PC-9 (cell line): Measurements from ENCODE around the gene GPR52. TPM values are rescaled to one million over a fixed set of nuclear protein-coding genes. Genes with fewer than 3 reads are reported as not detected.

Experiments used
- BruUV-seq: library from RNA; stranded (reverse); fragments of 400-500 nt; replicated peaks from 2 replicates; lab custom pipeline; 2021; lab: Mats Ljungman, UMichigan
- CTCF ChIA-PET: fragments of 300-600 bp; sonication (Branson Sonifier 250); formaldehyde crosslinking; loops from one replicate; lab custom pipeline; 2022; ENCODE audit warnings: antibody characterized with exemption; lab: Charles Lee
- POLR2A ChIA-PET: fragments of 300-600 bp; sonication (Branson Sonifier 250); formaldehyde crosslinking; loops from one replicate; lab custom pipeline; 2022; ENCODE audit warnings: antibody characterized with exemption; ENCODE audit not compliant: unreplicated experiment; lab: Charles Lee
- DNase-seq, 2 experiments: peaks; one replicate each; pipeline versions ENCODE4 v3.0.0 to v3.0.0-alpha.2; 2015 to 2022; ENCODE audit warnings: mixed read lengths in 1 of 2
- H2AFZ ChIP-seq: fragments of 200-600 bp; sonication (generic); 2 replicates; pipeline ENCODE4 v1.8.1; 2017; ENCODE audit warnings: antibody characterized with exemption
- H3F3A ChIP-seq: fragments of 200-600 bp; sonication (generic); 2 replicates; pipeline ENCODE4 v1.8.1; 2017; ENCODE audit warnings: antibody characterized with exemption, mild to moderate bottlenecking, low read depth; ENCODE audit not compliant: insufficient read depth
- H3K27ac ChIP-seq: fragments of 200-600 bp; sonication (generic); 2 replicates; pipeline ENCODE4 v1.6.1; 2016; ENCODE audit warnings: mixed run types
- H3K27me3 ChIP-seq: fragments of 200-600 bp; sonication (generic); 2 replicates; pipeline ENCODE4 v1.6.1; 2016; ENCODE audit warnings: low read depth, mixed run types; ENCODE audit not compliant: insufficient read depth
- H3K36me3 ChIP-seq: fragments of 200-600 bp; sonication (generic); 2 replicates; pipeline ENCODE4 v1.6.1; 2016; ENCODE audit warnings: low read depth, mixed run types
- H3K4me1 ChIP-seq: fragments of 200-600 bp; sonication (generic); replicated peaks from 2 replicates; pipeline ENCODE4 v1.6.1; 2016; ENCODE audit warnings: mixed run types; ENCODE audit not compliant: insufficient read depth
- H3K4me2 ChIP-seq: fragments of 200-600 bp; sonication (generic); 2 replicates; pipeline ENCODE4 v1.6.1; 2017; ENCODE audit warnings: mixed run types
- H3K4me3 ChIP-seq: fragments of 200-600 bp; sonication (generic); 2 replicates; pipeline ENCODE4 v1.6.1; 2016; ENCODE audit warnings: mixed run types
- H3K79me2 ChIP-seq: fragments of 200-600 bp; sonication (generic); 2 replicates; pipeline ENCODE4 v1.6.1; 2017; ENCODE audit warnings: low read depth, mixed run types
- H3K9me2 ChIP-seq: fragments of 200-600 bp; sonication (generic); 2 replicates; pipeline ENCODE4 v1.8.1; 2017; ENCODE audit warnings: mild to moderate bottlenecking; ENCODE audit not compliant: insufficient read depth
- H3K9me3 ChIP-seq: fragments of 200-600 bp; sonication (generic); 2 replicates; pipeline ENCODE4 v1.8.1; 2016; ENCODE audit warnings: low read depth; ENCODE audit not compliant: insufficient read depth
- H4K20me1 ChIP-seq: fragments of 200-600 bp; sonication (generic); 2 replicates; pipeline ENCODE4 v1.8.1; 2017; ENCODE audit not compliant: insufficient read depth
- CTCF ChIP-seq: fragments of 200-600 bp; sonication (generic); conservative IDR thresholded peaks from 2 replicates; pipeline ENCODE4 v1.6.1; 2017; ENCODE audit warnings: mixed run types, antibody characterized with exemption, mild to moderate bottlenecking, moderate library complexity
- EZH2 ChIP-seq: fragments of 200-600 bp; sonication (generic); IDR thresholded peaks from 2 replicates; pipeline ENCODE4 v1.8.0; 2017; ENCODE audit warnings: antibody characterized with exemption, low read depth
- intact Hi-C: fragments of 100-400 bp; cut with micrococcal nuclease; formaldehyde crosslinking; loops from one replicate; pipeline ENCODE4 v1.10.0; 2022; ENCODE audit not compliant: unreplicated experiment
- total RNA-seq: library from RNA; stranded (reverse); gene quantifications from 2 replicates; pipeline ENCODE4 v1.2.3, GENCODE V29; 2021

Gene GPR52
- total RNA-seq, 1 experiment from 2014 or later = 0.55 TPM

- no peak for TF ChIP-seq EZH2
- TF ChIP-seq CTCF = no peak
- H3K27me3 ChIP-seq = no peaks in the 10 kb centered on the region
- no peaks in the 10 kb centered on the region for H3K9me3 ChIP-seq
- H3K27ac ChIP-seq = no peak overlapping the region
- ChIA-PET CTCF (no interaction called here), POLR2A (no interaction called here)
- H3F3A ChIP-seq = no peaks in the 10 kb centered on the region; the same call in 1 of the 2 replicates
- H3K9me2 ChIP-seq = no peaks in the 10 kb centered on the region
- no peak for DNase-seq
- no peak overlapping the region for H2AFZ ChIP-seq
- H3K4me2 ChIP-seq = no peak overlapping the region
- H3K4me1 ChIP-seq = no peaks in the 10 kb centered on the region
- no peak overlapping the region for H3K4me3 ChIP-seq
- intact Hi-C loops = no loop called here
- H3K36me3 ChIP-seq = no peaks in the 10 kb centered on the region
- BruUV-seq = no TSS peak
- no peaks in the 10 kb centered on the region for H4K20me1 ChIP-seq
- H3K79me2 ChIP-seq = no peaks in the 10 kb centered on the region
These were observed 22.6 kb upstream of the GPR52 start for GRCh38 chr1:174425121-174425520.

GRCh38 chr1:174426153-174426552 is 21.6 kb upstream of the GPR52 start:
- no peak for DNase-seq
- Histone ChIP-seq H2AFZ (no peak overlapping the region), H3K36me3 (no peaks in the 10 kb centered on the region), H3K4me3 (no peak overlapping the region), H3K79me2 (no peaks in the 10 kb centered on the region), H3F3A (no peaks in the 10 kb centered on the region; the same call in 1 of the 2 replicates), H3K27ac (no peak overlapping the region), H3K4me2 (no peak overlapping the region), H4K20me1 (no peaks in the 10 kb centered on the region), H3K9me2 (no peaks in the 10 kb centered on the region), H3K27me3 (no peaks in the 10 kb centered on the region), H3K4me1 (no peaks in the 10 kb centered on the region), H3K9me3 (no peaks in the 10 kb centered on the region)
- intact Hi-C loops = no loop called here
- ChIA-PET CTCF (no interaction called here), POLR2A (no interaction called here)
- no TSS peak for BruUV-seq
- TF ChIP-seq EZH2 (no peak), CTCF (no peak)

GRCh38 chr1:174428033-174428432 is 19.7 kb upstream of the GPR52 start:
- no peaks in the 10 kb centered on the region for H3K36me3 ChIP-seq
- no peaks in the 10 kb centered on the region for H3K9me3 ChIP-seq
- H3K9me2 ChIP-seq = no peaks in the 10 kb centered on the region
- no peaks in the 10 kb centered on the region; the same call in 1 of the 2 replicates for H3F3A ChIP-seq
- no peak overlapping the region for H3K27ac ChIP-seq
- H3K4me3 ChIP-seq = no peak overlapping the region
- H3K4me2 ChIP-seq = no peak overlapping the region
- ChIA-PET CTCF (no interaction called here), POLR2A (no interaction called here)
- TF ChIP-seq CTCF = no peak
- no peak for TF ChIP-seq EZH2
- DNase-seq = no peak
- no peak overlapping the region for H2AFZ ChIP-seq
- BruUV-seq = no TSS peak
- no peaks in the 10 kb centered on the region for H3K4me1 ChIP-seq
- H3K79me2 ChIP-seq = no peaks in the 10 kb centered on the region
- intact Hi-C loops = no loop called here
- H3K27me3 ChIP-seq = no peaks in the 10 kb centered on the region
- H4K20me1 ChIP-seq = no peaks in the 10 kb centered on the region
